Duodenal mucosa (tissue), 2 donors: ENCODE results near the gene RGMB.
A peak's percentile ranks its signal among the peaks of the same experiment; 100 is the strongest.

Experiments
- H3K27ac ChIP-seq: one replicate; pipeline ENCODE4 v1.7.0; 2013; ENCODE audit warnings: low read depth, low read length
- H3K27me3 ChIP-seq, 2 donors: one replicate each; pipeline ENCODE4 v1.7.0; 2013; ENCODE audit warnings: low read length in 2 of 2, control low read depth in 1 of 2; ENCODE audit not compliant: insufficient read depth in 2 of 2, control insufficient read depth in 1 of 2
- H3K36me3 ChIP-seq, 2 donors: one replicate each; pipeline ENCODE4 v1.7.0; 2013; ENCODE audit warnings: low read length in 2 of 2, control low read depth in 1 of 2; ENCODE audit not compliant: insufficient read depth in 2 of 2, control insufficient read depth in 1 of 2
- H3K4me1 ChIP-seq, 2 donors: one replicate each; pipeline ENCODE4 v1.7.0; 2013; ENCODE audit warnings: low read length in 2 of 2, control low read depth in 1 of 2; ENCODE audit not compliant: insufficient read depth in 2 of 2, control insufficient read depth in 1 of 2
- H3K4me3 ChIP-seq, 2 donors: one replicate each; pipeline ENCODE4 v1.7.0; 2013; ENCODE audit warnings: low read length in 2 of 2, low read depth in 1 of 2
- H3K9ac ChIP-seq, 2 donors: one replicate each; pipeline ENCODE4 v1.7.0; 2013; ENCODE audit warnings: low read length in 2 of 2, low read depth in 1 of 2
- H3K9me3 ChIP-seq, 2 donors: one replicate each; pipeline ENCODE4 v1.7.0; 2013; ENCODE audit warnings: low read length in 2 of 2, control low read depth in 1 of 2; ENCODE audit not compliant: control insufficient read depth in 1 of 2

The RGMB gene

GRCh38 chr5:98765815-98766214 lies 7.6 kb upstream of the RGMB start:
- Histone ChIP-seq H3K4me3 (no peak overlapping the region), H3K4me1 (peaks cover 5 to 13% of the 10 kb centered on the region in 2 donors), H3K27me3 (peaks cover 0 to 4% of the 10 kb centered on the region in 2 donors), H3K9ac (no peak overlapping the region), H3K36me3 (no peaks in the 10 kb centered on the region), H3K9me3 (peaks cover 0 to 4% of the 10 kb centered on the region in 2 donors), H3K27ac (no peak overlapping the region)

DNA sequence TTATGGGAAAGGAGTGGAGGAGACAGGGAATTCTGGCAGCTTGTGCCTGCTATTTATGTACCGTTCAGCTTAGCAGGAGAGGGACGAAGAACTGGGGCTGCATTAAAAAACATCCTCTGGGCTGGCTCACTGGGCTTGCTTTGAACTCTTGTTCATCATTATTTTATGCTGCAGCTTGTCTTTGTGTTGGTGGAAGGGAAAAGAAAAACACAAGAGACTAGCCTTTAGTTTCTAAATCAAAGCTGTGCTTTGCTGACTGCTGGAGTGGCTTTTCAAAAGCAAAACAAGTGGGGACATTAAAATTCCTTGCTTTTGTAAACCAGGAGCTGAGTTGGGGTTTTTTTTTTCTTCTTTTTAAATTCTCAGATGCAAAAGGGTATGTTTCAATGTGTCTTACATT lies 5.9 kb upstream of the RGMB start:
- Histone ChIP-seq H3K9ac (no peak overlapping the region), H3K9me3 (no peaks in the 10 kb centered on the region), H3K4me3 (no peak overlapping the region), H3K36me3 (no peaks in the 10 kb centered on the region), H3K27ac (no peak overlapping the region), H3K4me1 (peaks cover 15 to 20% of the 10 kb centered on the region in 2 donors), H3K27me3 (peaks cover 0 to 9% of the 10 kb centered on the region in 2 donors)

GRCh38 chr5:98768160-98768959 lies 5.1 kb upstream of the RGMB start:
- Histone ChIP-seq H3K36me3 (no peaks in the 10 kb centered on the region), H3K4me1 (peaks cover 16 to 23% of the 10 kb centered on the region in 2 donors), H3K4me3 (peak overlapping the region; percentile 72 to 82), H3K27me3 (peaks cover 0 to 11% of the 10 kb centered on the region in 2 donors), H3K9ac (peak overlapping the region; percentile 21 to 46), H3K9me3 (no peaks in the 10 kb centered on the region), H3K27ac (no peak overlapping the region)

DNA sequence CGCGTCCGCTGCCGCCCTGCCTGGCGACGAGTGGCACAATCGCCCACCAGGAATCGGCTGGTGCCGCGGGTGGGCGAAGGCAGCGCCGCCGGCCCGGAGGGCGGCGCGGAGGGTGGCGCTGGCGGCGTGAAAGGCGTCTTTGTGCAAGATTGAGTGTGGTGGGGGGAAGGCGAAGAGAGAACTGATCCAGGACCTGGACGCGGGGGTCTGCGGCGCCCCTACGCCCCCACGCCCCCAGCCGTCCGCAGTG lies 4.6 kb upstream of the RGMB start:
- H3K9ac ChIP-seq, result peak overlapping the region; percentile 21 to 46
- H3K4me1 ChIP-seq, result peaks cover 16 to 23% of the 10 kb centered on the region in 2 donors
- H3K27ac ChIP-seq, result no peak overlapping the region

DNA sequence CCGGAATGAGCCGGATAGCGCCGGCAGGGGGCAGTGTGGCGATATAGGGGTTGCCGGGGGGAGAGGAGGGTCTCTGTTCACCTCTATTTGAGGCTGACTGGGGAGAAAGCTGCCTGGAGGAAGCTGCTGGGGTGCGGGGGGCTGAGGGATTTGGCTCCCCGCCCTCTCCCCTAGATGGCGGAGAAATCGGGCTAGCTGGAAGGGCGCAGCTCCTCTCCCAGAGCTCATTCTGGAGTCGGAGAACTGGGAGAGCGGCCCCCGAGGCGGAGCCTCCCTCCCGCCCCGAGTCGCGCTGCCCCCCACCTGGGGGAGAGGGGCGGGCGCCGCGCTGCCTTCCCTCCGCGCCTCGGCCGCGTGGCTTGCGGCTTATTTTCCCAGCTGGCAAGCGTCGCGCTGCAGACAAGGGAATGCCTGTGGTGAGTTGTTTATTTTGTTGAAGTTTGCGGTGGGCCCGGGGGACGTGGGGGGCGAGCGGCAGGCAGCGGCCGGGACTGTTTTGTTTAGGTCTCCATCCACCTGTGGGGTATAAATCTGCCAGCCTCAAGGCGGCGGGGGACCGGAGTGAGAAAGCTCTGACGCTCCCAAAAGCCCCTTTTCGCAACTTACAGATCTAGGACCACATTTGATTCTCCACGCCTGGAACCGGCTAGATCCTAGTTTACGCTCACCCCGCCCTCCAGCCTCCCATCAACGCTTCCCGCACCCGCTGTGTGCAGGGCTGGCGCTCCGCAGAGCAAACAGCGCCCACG lies 4.1 kb upstream of the RGMB start:
- H3K27ac ChIP-seq, result peak overlapping the region; percentile 41

More for the DNA sequence above, 4.6 kb upstream of the RGMB start:
- no peaks in the 10 kb centered on the region for H3K9me3 ChIP-seq
- H3K27me3 ChIP-seq, result peaks cover 0 to 11% of the 10 kb centered on the region in 2 donors
- no peaks in the 10 kb centered on the region for H3K36me3 ChIP-seq
- H3K4me3 ChIP-seq, result peak overlapping the region; percentile 72 to 82

DNA sequence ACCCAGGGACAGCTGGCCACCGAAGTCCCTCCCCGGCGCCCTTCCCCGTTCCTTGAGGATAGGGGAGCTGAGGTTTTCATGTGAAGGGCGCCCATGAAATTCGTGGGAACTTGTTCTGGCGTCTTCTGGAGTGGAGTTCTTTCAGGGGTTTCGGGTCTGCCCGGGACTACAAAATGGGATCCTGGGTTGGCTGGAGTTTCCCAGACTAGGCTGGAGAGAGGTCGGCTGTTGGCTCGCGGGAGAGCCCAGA lies 3.6 kb upstream of the RGMB start:
- H3K9me3 ChIP-seq, result no peaks in the 10 kb centered on the region
- peak overlapping the region; percentile 21 to 46 for H3K9ac ChIP-seq
- H3K36me3 ChIP-seq, result no peaks in the 10 kb centered on the region
- peak overlapping the region; percentile 72 to 82 for H3K4me3 ChIP-seq
- H3K4me1 ChIP-seq, result peaks cover 16 to 23% of the 10 kb centered on the region in 2 donors
- H3K27me3 ChIP-seq, result peaks cover 0 to 11% of the 10 kb centered on the region in 2 donors
- peak overlapping the region; percentile 41 for H3K27ac ChIP-seq

More for the DNA sequence above, 4.1 kb upstream of the RGMB start:
- Histone ChIP-seq H3K27me3 (peaks cover 0 to 11% of the 10 kb centered on the region in 2 donors), H3K36me3 (no peaks in the 10 kb centered on the region), H3K4me3 (peak overlapping the region; percentile 72 to 82), H3K9ac (peak overlapping the region; percentile 21 to 46), H3K4me1 (peaks cover 16 to 23% of the 10 kb centered on the region in 2 donors), H3K9me3 (no peaks in the 10 kb centered on the region)

DNA sequence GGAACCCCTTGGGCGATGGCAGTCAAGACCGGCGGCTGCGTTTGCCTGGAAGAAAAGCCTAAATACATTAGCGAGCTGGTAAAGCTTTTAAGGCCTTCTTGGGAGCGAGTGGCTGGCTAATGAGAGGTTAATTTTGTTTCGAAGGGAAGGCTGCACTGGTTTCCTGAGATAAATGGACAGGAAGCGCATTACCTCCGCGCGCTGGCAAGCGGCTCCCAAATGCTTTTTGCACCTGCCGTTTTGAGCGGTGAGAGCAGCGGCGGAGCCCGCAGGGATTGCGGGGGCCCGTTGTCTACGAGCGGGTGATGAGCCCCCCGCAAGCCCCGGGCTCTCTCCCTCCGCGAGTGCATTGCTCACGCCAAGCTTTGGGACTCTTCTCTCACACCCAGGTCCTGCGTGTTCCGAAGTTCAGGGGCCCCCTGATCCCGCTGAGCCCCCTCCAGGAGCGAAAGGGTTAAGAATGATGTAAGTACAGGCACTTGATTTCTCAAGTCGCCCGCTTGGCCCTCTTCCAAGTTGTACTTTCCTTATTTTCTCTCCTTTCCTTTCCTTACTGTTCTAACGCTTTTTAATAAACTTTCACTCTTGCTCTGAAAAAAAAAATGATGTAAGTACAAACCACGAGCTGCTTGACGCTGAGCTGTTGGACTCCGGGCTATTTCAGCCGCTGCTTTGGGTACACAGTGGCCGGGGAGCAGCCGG lies 3.1 kb upstream of the RGMB start:
- Histone ChIP-seq H3K27ac (peak overlapping the region; percentile 41), H3K27me3 (peaks cover 0 to 11% of the 10 kb centered on the region in 2 donors), H3K4me3 (peak overlapping the region; percentile 72 to 82), H3K4me1 (peaks cover 16 to 28% of the 10 kb centered on the region in 2 donors), H3K36me3 (no peaks in the 10 kb centered on the region), H3K9ac (peak overlapping the region; percentile 21 to 46), H3K9me3 (no peaks in the 10 kb centered on the region)

DNA sequence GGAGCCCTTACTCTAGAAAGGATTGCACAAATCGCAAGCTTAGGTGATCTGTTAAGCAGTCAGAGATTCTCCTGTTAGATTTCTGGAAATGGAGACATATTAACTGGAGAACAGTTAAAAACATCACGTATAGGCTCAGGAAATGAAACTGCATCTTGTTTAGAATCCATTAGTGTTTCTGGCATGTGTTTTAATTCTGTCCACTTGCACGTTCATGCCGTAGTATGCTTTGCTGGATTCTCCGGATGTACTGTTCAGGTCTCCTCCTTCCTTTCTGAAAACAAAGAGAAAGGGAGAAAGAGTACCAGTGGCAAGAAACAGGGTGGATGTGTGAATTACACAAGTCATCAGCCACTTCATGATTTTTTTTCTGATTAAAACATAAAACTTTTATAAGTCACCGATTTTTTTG lies 2.5 kb upstream of the RGMB start:
- Histone ChIP-seq H3K27me3 (peaks cover 0 to 11% of the 10 kb centered on the region in 2 donors), H3K9me3 (no peaks in the 10 kb centered on the region), H3K27ac (peak overlapping the region; percentile 41), H3K4me3 (peak overlapping the region; percentile 72 to 82), H3K4me1 (peaks cover 16 to 28% of the 10 kb centered on the region in 2 donors), H3K9ac (peak overlapping the region; percentile 21 to 46), H3K36me3 (no peaks in the 10 kb centered on the region)

GRCh38 chr5:98771382-98772109 lies 1.9 kb upstream of the RGMB start:
- H3K27me3 ChIP-seq, result peaks cover 0 to 11% of the 10 kb centered on the region in 2 donors
- H3K36me3 ChIP-seq, result no peaks in the 10 kb centered on the region
- H3K4me3 ChIP-seq, result peak overlapping the region; percentile 72 to 89
- no peaks in the 10 kb centered on the region for H3K9me3 ChIP-seq
- H3K9ac ChIP-seq, result peak overlapping the region; percentile 21 to 46
- peaks cover 16 to 28% of the 10 kb centered on the region in 2 donors for H3K4me1 ChIP-seq
- H3K27ac ChIP-seq, result no peak overlapping the region
